SK-N-SH (cell line): ENCODE measurements around the gene TXNDC12.

Source experiments
- ELF1 ChIP-seq: IDR thresholded peaks from 2 replicates; pipeline ENCODE4 v1.4.0; 2012
- GATA2 ChIP-seq: sonication (generic); formaldehyde crosslinking; IDR thresholded peaks from 2 replicates; pipeline ENCODE4 v1.5.0; 2020; ENCODE audit warnings: mild to moderate bottlenecking, missing genetic modification reagents
- TF ChIP-seq, protein P1 (sequence below): IDR thresholded peaks from 2 replicates; pipeline ENCODE4 v1.4.0; 2012; ENCODE audit warnings: low read depth
- TF ChIP-seq, protein P2 (sequence below): fragments of 200-600 bp; sonication (generic); IDR thresholded peaks from 2 replicates; pipeline ENCODE4 v1.6.1; 2017; ENCODE audit warnings: antibody characterized with exemption, mild to moderate bottlenecking, moderate library complexity

DNA sequence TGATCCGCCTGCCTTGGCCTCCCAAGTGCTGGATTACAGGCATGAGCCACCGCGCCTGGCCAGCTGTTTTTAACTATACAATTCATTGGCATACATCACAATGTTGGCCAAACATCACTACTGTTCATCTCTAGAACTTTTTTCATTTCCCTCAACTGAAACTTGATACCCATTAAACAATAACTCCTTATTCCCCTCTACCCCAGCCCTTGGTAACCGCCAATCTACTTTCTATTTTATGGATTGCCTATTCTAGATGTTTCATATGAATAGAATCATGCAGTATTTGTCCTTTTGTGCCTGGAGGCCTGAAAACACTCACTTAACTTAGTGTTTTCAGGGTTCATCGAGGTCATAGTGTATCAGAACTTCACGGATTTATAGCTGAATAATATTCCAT is 17.3 kb upstream of the TXNDC12 start:
- TF ChIP-seq GATA2 (no peak), ELF1 (no peak)
- TF ChIP-seq, protein P1, sequence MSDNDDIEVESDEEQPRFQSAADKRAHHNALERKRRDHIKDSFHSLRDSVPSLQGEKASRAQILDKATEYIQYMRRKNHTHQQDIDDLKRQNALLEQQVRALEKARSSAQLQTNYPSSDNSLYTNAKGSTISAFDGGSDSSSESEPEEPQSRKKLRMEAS = no peak
- TF ChIP-seq, protein P2, sequence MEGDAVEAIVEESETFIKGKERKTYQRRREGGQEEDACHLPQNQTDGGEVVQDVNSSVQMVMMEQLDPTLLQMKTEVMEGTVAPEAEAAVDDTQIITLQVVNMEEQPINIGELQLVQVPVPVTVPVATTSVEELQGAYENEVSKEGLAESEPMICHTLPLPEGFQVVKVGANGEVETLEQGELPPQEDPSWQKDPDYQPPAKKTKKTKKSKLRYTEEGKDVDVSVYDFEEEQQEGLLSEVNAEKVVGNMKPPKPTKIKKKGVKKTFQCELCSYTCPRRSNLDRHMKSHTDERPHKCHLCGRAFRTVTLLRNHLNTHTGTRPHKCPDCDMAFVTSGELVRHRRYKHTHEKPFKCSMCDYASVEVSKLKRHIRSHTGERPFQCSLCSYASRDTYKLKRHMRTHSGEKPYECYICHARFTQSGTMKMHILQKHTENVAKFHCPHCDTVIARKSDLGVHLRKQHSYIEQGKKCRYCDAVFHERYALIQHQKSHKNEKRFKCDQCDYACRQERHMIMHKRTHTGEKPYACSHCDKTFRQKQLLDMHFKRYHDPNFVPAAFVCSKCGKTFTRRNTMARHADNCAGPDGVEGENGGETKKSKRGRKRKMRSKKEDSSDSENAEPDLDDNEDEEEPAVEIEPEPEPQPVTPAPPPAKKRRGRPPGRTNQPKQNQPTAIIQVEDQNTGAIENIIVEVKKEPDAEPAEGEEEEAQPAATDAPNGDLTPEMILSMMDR = no peak
